Endodermal cell (in vitro differentiated cells): ENCODE data around the gene SLU7. TPM values are rescaled to one million over a fixed set of nuclear protein-coding genes. Genes with fewer than 3 reads are reported as not detected.

Experiments
- DNase-seq: peaks from one replicate; pipeline ENCODE4 v3.0.0-alpha.2; 2017
- H3K27ac ChIP-seq: 2 replicates; pipeline ENCODE4 v1.5.1; 2013; ENCODE audit warnings: mild to moderate bottlenecking, low read depth, low read length, moderate library complexity
- H3K27me3 ChIP-seq: 2 replicates; pipeline ENCODE4 v1.6.1; 2013; ENCODE audit warnings: mild to moderate bottlenecking, low read length, moderate library complexity; ENCODE audit not compliant: insufficient read depth, control insufficient read depth, poor library complexity, severe bottlenecking
- H3K36me3 ChIP-seq: 2 replicates; pipeline ENCODE4 v1.7.0; 2013; ENCODE audit warnings: mild to moderate bottlenecking, low read length, moderate library complexity; ENCODE audit not compliant: control insufficient read depth, insufficient read depth
- H3K4me1 ChIP-seq: one replicate; pipeline ENCODE4 v1.7.0; 2013; ENCODE audit warnings: low read length; ENCODE audit not compliant: control insufficient read depth, insufficient read depth
- H3K4me3 ChIP-seq: 2 replicates; pipeline ENCODE4 v1.5.1; 2013; ENCODE audit warnings: mild to moderate bottlenecking, low read length, moderate library complexity
- H3K9ac ChIP-seq: 2 replicates; pipeline ENCODE4 v1.6.1; 2013; ENCODE audit warnings: mild to moderate bottlenecking, low read length, moderate library complexity; ENCODE audit not compliant: poor library complexity, severe bottlenecking; ENCODE audit errors: extremely low read depth
- H3K9me3 ChIP-seq: 2 replicates; pipeline ENCODE4 v1.6.1; 2013; ENCODE audit warnings: mild to moderate bottlenecking, low read length, moderate library complexity; ENCODE audit not compliant: control insufficient read depth
- H3K27ac Mint-ChIP-seq: 2 replicates; pipeline ENCODE4 v1.8.0; 2020; ENCODE audit warnings: mixed read lengths
- H3K27me3 Mint-ChIP-seq: 2 replicates; pipeline ENCODE4 v1.8.0; 2021; ENCODE audit warnings: mild to moderate bottlenecking, mixed read lengths; ENCODE audit not compliant: insufficient read depth
- H3K36me3 Mint-ChIP-seq: 2 replicates; pipeline ENCODE4 v1.8.0; 2020; ENCODE audit warnings: low read depth, mixed read lengths
- H3K4me1 Mint-ChIP-seq: 2 replicates; pipeline ENCODE4 v1.8.0; 2020; ENCODE audit warnings: mixed read lengths
- H3K4me3 Mint-ChIP-seq: 2 replicates; pipeline ENCODE4 v1.8.0; 2020; ENCODE audit warnings: mild to moderate bottlenecking, moderate library complexity, mixed read lengths
- H3K9me3 Mint-ChIP-seq: 2 replicates; pipeline ENCODE4 v1.8.0; 2020; ENCODE audit warnings: mild to moderate bottlenecking, mixed read lengths
- CTCF ChIP-seq: fragments of 200-600 bp; sonication (generic); conservative IDR thresholded peaks from 2 replicates; pipeline ENCODE4 v1.5.0; 2021; ENCODE audit warnings: antibody characterized with exemption, mild to moderate bottlenecking
- WGBS, 2 experiments: methylation state at CpG; one replicate each; pipeline versions ENCODE4 v1.1.5 to v1.1.7; 2013; ENCODE audit warnings: missing lambda C conversion rate in 2 of 2, mixed read lengths in 1 of 2; ENCODE audit not compliant: insufficient coverage in 1 of 2, insufficient read length in 1 of 2; 5-methylcytosine and 5-hydroxymethylcytosine counted together
- total RNA-seq, 2 donors: library from RNA; stranded (reverse); fragmentation: NEBNext Ultra II Directional in 1 of 2; extraction: Animal tissue kit (Norgen Biotek cat#: 25700) in 1 of 2; gene quantifications; 2 replicates in 1 of 2; 3 replicates in 1 of 2; pipeline ENCODE4 v1.2.1, GENCODE V29; 2021

The SLU7 gene
- total RNA-seq, 2 donors from 2014 or later = 36.8 to 47.5 TPM

DNA sequence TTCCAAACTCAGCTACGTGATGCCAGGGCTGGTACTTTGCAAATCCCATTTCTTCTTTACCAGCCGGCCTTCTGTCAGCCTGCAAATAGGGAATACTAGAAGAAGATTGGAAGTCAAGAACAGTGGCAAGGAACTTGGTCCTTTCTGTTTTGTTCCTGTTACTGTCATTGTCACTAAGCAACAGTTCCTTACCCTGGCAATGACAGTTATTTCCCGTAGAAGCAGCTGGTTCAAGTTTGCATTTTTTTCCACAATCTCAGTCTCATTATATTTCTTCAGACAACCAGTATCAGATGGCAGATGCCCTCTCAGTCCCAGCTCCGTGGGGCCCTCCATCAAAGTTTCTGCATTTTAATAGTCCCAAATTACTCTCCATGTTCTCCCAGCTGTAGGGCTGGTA is 39.4 kb downstream of the SLU7 start:
- peaks cover 17% of the 10 kb centered on the region for H3K27me3 Mint-ChIP-seq
- no peak overlapping the region for H3K27ac Mint-ChIP-seq
- H3K4me3 Mint-ChIP-seq = no peak overlapping the region
- whole genome bisulfite sequencing, 2 experiments = 67 to 84% methylated on average over 4 of the region's 4 CpGs
- Histone ChIP-seq H3K9me3 (no peaks in the 10 kb centered on the region), H3K27ac (no peak overlapping the region), H3K36me3 (no peaks in the 10 kb centered on the region), H3K4me1 (no peaks in the 10 kb centered on the region), H3K4me3 (no peak overlapping the region), H3K27me3 (peaks cover 16% of the 10 kb centered on the region), H3K9ac (no peak overlapping the region)
- H3K9me3 Mint-ChIP-seq = no peaks in the 10 kb centered on the region
- peaks cover 2% of the 10 kb centered on the region for H3K4me1 Mint-ChIP-seq
- TF ChIP-seq CTCF = no peak
- no peak for DNase-seq
- H3K36me3 Mint-ChIP-seq = no peaks in the 10 kb centered on the region

GRCh38 chr5:160378330-160378729 is 40.6 kb downstream of the SLU7 start:
- Histone ChIP-seq H3K9me3 (no peaks in the 10 kb centered on the region), H3K4me1 (no peaks in the 10 kb centered on the region), H3K27ac (no peak overlapping the region), H3K9ac (no peak overlapping the region), H3K36me3 (no peaks in the 10 kb centered on the region), H3K27me3 (peaks cover 20% of the 10 kb centered on the region), H3K4me3 (no peak overlapping the region)
- 90% methylated on average over 1 of the region's 2 CpGs; no CpG with 5 or more reads in 1 of the 2 experiments for WGBS, 2 experiments
- Mint-ChIP-seq H3K27me3 (peaks cover 26% of the 10 kb centered on the region), H3K27ac (no peak overlapping the region), H3K4me3 (no peak overlapping the region), H3K4me1 (peaks cover 2% of the 10 kb centered on the region), H3K36me3 (no peaks in the 10 kb centered on the region), H3K9me3 (no peaks in the 10 kb centered on the region)
- DNase-seq = no peak
- TF ChIP-seq CTCF = no peak

DNA sequence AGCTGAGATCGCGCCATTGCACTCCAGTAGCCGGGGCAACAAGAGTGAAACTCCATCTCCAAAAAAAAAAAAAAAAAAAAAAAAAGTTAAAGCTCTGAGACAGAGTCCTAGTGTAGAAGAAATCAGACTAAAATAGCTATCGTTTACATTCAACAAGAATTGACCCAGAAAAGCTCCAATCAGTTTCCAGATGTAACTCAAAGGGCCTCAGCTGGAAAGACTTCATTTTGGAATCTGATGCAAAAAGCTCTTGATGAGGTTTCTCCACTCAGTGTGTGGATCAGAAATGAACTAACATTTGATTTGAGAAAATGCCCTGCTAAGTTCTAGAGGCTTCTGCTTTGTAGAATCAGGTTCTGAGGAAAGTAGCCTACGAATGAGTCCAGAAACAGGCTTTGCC is 41.2 kb downstream of the SLU7 start:
- no peak overlapping the region for H3K4me3 ChIP-seq
- H3K27me3 Mint-ChIP-seq = peaks cover 31% of the 10 kb centered on the region
- no peak overlapping the region for H3K27ac ChIP-seq
- no peaks in the 10 kb centered on the region for H3K4me1 ChIP-seq
- no peaks in the 10 kb centered on the region for H3K36me3 Mint-ChIP-seq
- 89 to 97% methylated on average over 2 to 3 of the region's 5 CpGs for WGBS, 2 experiments
- H3K27me3 ChIP-seq = peaks cover 26% of the 10 kb centered on the region
- H3K9me3 Mint-ChIP-seq = no peaks in the 10 kb centered on the region
- H3K27ac Mint-ChIP-seq = no peak overlapping the region
- no peak for DNase-seq
- TF ChIP-seq CTCF = no peak
- no peaks in the 10 kb centered on the region for H3K9me3 ChIP-seq
- no peak overlapping the region for H3K9ac ChIP-seq
- no peaks in the 10 kb centered on the region for H3K36me3 ChIP-seq
- H3K4me1 Mint-ChIP-seq = peaks cover 2% of the 10 kb centered on the region
- no peak overlapping the region for H3K4me3 Mint-ChIP-seq
